IMR-90 (cell line): ENCODE measurements around the gene CIART. TPM values are rescaled to one million over a fixed set of nuclear protein-coding genes. Genes with fewer than 3 reads are reported as not detected.

Source experiments
- ATAC-seq: fragments of 200-7000 bp; cut with Tn5 transposase; 2 replicates; pipeline ENCODE4 v1.9.1; 2020; ENCODE audit warnings: low read depth, mild to moderate bottlenecking, moderate library complexity
- BruUV-seq: library from RNA; stranded (reverse); fragments of 400-500 nt; replicated peaks from 2 replicates; lab custom pipeline; 2021; lab: Mats Ljungman, UMichigan
- CTCF ChIA-PET: fragments of 300-600 bp; formaldehyde crosslinking; extraction: SDS; loops from one replicate; lab custom pipeline; 2021; ENCODE audit warnings: antibody characterized with exemption; lab: Yijun Ruan, JAX
- POLR2A ChIA-PET: fragments of 300-600 bp; sonication (Branson Sonifier 250); formaldehyde crosslinking; loops from one replicate; lab custom pipeline; 2022; ENCODE audit warnings: antibody characterized with exemption; ENCODE audit not compliant: unreplicated experiment; lab: Charles Lee
- DNase-seq: peaks from one replicate; pipeline ENCODE4 v3.0.0; 2013
- H2AFZ ChIP-seq: replicated peaks from 2 replicates; pipeline ENCODE3; 2013; ENCODE audit warnings: low read length, mild to moderate bottlenecking; ENCODE audit not compliant: poor library complexity
- H2AK5ac ChIP-seq: 2 replicates; pipeline ENCODE4 v1.6.1; 2013; ENCODE audit warnings: low read depth, low read length, inconsistent platforms
- H2AK9ac ChIP-seq: replicated peaks from 2 replicates; pipeline ENCODE3; 2013; ENCODE audit warnings: mild to moderate bottlenecking, low read depth, low read length, moderate library complexity; ENCODE audit not compliant: poor library complexity
- H2BK120ac ChIP-seq: 2 replicates; pipeline ENCODE4 v1.6.1; 2013; ENCODE audit warnings: low read depth, low read length, inconsistent platforms
- H2BK15ac ChIP-seq: 3 replicates; pipeline ENCODE4 v1.6.1; 2013; ENCODE audit warnings: low read depth, low read length, inconsistent platforms
- H2BK20ac ChIP-seq: 2 replicates; pipeline ENCODE4 v1.6.1; 2013; ENCODE audit warnings: low read depth, mild to moderate bottlenecking, inconsistent platforms, low read length, moderate library complexity
- H2BK5ac ChIP-seq: 2 replicates; pipeline ENCODE4 v1.6.1; 2013; ENCODE audit warnings: mild to moderate bottlenecking, low read depth, low read length, inconsistent platforms; ENCODE audit not compliant: poor library complexity, severe bottlenecking
- H3K14ac ChIP-seq: replicated peaks from 2 replicates; pipeline ENCODE4 v1.6.1; 2013; ENCODE audit warnings: low read depth, low read length, inconsistent platforms
- H3K18ac ChIP-seq: 2 replicates; pipeline ENCODE4 v1.6.1; 2013; ENCODE audit warnings: low read depth, low read length, control low read depth
- H3K23ac ChIP-seq: 2 replicates; pipeline ENCODE4 v1.6.1; 2013; ENCODE audit warnings: low read depth, low read length, inconsistent platforms
- H3K27ac ChIP-seq: 2 replicates; pipeline ENCODE4 v1.5.1; 2013; ENCODE audit warnings: mild to moderate bottlenecking, control low read depth, low read length; ENCODE audit not compliant: insufficient read depth
- H3K27me3 ChIP-seq: 2 replicates; pipeline ENCODE4 v1.6.1; 2013; ENCODE audit warnings: low read length; ENCODE audit not compliant: control insufficient read depth, insufficient read depth
- H3K36me3 ChIP-seq: 2 replicates; pipeline ENCODE4 v1.6.1; 2013; ENCODE audit warnings: low read length, mixed read lengths; ENCODE audit not compliant: control insufficient read depth, insufficient read depth
- H3K4ac ChIP-seq: 2 replicates; pipeline ENCODE4 v1.6.1; 2013; ENCODE audit warnings: low read depth, low read length, inconsistent platforms
- H3K4me1 ChIP-seq: 2 replicates; pipeline ENCODE4 v1.6.1; 2013; ENCODE audit warnings: low read length, mixed read lengths; ENCODE audit not compliant: control insufficient read depth, insufficient read depth
- H3K4me2 ChIP-seq: 2 replicates; pipeline ENCODE4 v1.6.1; 2013; ENCODE audit warnings: low read depth, mild to moderate bottlenecking, control low read depth, low read length, moderate library complexity
- H3K4me3 ChIP-seq: 2 replicates; pipeline ENCODE4 v1.5.1; 2013; ENCODE audit warnings: low read depth, mild to moderate bottlenecking, control low read depth, low read length, moderate library complexity; ENCODE audit not compliant: insufficient read depth
- H3K56ac ChIP-seq: 2 replicates; pipeline ENCODE4 v1.6.1; 2013; ENCODE audit warnings: low read length, inconsistent platforms; ENCODE audit not compliant: insufficient read depth; ENCODE audit errors: extremely low read depth
- H3K79me1 ChIP-seq, 2 experiments: 2 replicates each; pipeline ENCODE4 v1.6.1; 2013; ENCODE audit warnings: low read length in 2 of 2, inconsistent platforms in 1 of 2, low read depth in 1 of 2
- H3K9ac ChIP-seq: 2 replicates; pipeline ENCODE4 v1.6.1; 2013; ENCODE audit warnings: low read depth, low read length, control low read depth
- H3K9me1 ChIP-seq: 2 replicates; pipeline ENCODE4 v1.6.1; 2013; ENCODE audit warnings: low read length, inconsistent platforms; ENCODE audit not compliant: insufficient read depth
- H3K9me3 ChIP-seq: 2 replicates; pipeline ENCODE4 v1.6.1; 2013; ENCODE audit warnings: low read length; ENCODE audit not compliant: control insufficient read depth, insufficient read depth
- H4K20me1 ChIP-seq: 2 replicates; pipeline ENCODE4 v1.6.1; 2013; ENCODE audit warnings: low read length, inconsistent platforms; ENCODE audit not compliant: insufficient read depth
- H4K5ac ChIP-seq: 2 replicates; pipeline ENCODE4 v1.6.1; 2013; ENCODE audit warnings: mild to moderate bottlenecking, low read depth, low read length, control low read depth
- H4K8ac ChIP-seq, 2 experiments: 2 replicates each; pipeline ENCODE4 v1.6.1; 2013; ENCODE audit warnings: low read depth in 2 of 2, low read length in 2 of 2, control low read depth in 1 of 2, inconsistent platforms in 1 of 2
- H4K91ac ChIP-seq: 2 replicates; pipeline ENCODE4 v1.6.1; 2013; ENCODE audit warnings: low read depth, low read length, inconsistent platforms; ENCODE audit not compliant: insufficient read depth
- BHLHE40 ChIP-seq: fragments of 150-350 bp; IDR thresholded peaks from 2 replicates; pipeline ENCODE4 v1.6.1; 2016; ENCODE audit warnings: mild to moderate bottlenecking, low read depth, low read length
- CEBPB ChIP-seq: IDR thresholded peaks from 2 replicates; pipeline ENCODE4 v1.6.1; 2012; ENCODE audit warnings: low read depth, low read length, improper control_type of control experiment
- CHD1 ChIP-seq: IDR thresholded peaks from 2 replicates; pipeline ENCODE4 v1.6.1; 2012; ENCODE audit warnings: low read depth, low read length, improper control_type of control experiment
- CTCF ChIP-seq: conservative IDR thresholded peaks from 2 replicates; pipeline ENCODE4 v1.5.1; 2012; ENCODE audit warnings: mild to moderate bottlenecking, low read depth, low read length, improper control_type of control experiment
- ELK1 ChIP-seq: fragments of 150-350 bp; IDR thresholded peaks from 2 replicates; pipeline ENCODE4 v1.6.1; 2016; ENCODE audit warnings: low read depth, mild to moderate bottlenecking, low read length, moderate library complexity, borderline replicate concordance
- FOS ChIP-seq: fragments of 150-350 bp; IDR thresholded peaks from 2 replicates; pipeline ENCODE4 v1.6.1; 2016; ENCODE audit warnings: low read depth, low read length
- MAFK ChIP-seq: IDR thresholded peaks from 2 replicates; pipeline ENCODE4 v1.6.1; 2012; ENCODE audit warnings: low read depth, low read length, improper control_type of control experiment
- MAZ ChIP-seq: IDR thresholded peaks from 2 replicates; pipeline ENCODE4 v1.6.1; 2012; ENCODE audit warnings: low read depth, mild to moderate bottlenecking, low read length, improper control_type of control experiment, moderate library complexity, borderline replicate concordance
- MXI1 ChIP-seq: IDR thresholded peaks from 2 replicates; pipeline ENCODE4 v1.6.1; 2012; ENCODE audit warnings: low read depth, mild to moderate bottlenecking, low read length, moderate library complexity, borderline replicate concordance
- NFE2L2 ChIP-seq: fragments of 150-350 bp; IDR thresholded peaks from 2 replicates; pipeline ENCODE4 v1.6.1; 2016; ENCODE audit warnings: low read depth, mild to moderate bottlenecking, low read length
- POLR2A ChIP-seq: IDR thresholded peaks from 2 replicates; pipeline ENCODE4 v1.6.1; 2012; ENCODE audit warnings: mild to moderate bottlenecking, low read depth, low read length
- RAD21 ChIP-seq: IDR thresholded peaks from 2 replicates; pipeline ENCODE4 v1.6.1; 2012; ENCODE audit warnings: low read length, improper control_type of control experiment
- RCOR1 ChIP-seq: IDR thresholded peaks from 2 replicates; pipeline ENCODE4 v1.6.1; 2012; ENCODE audit warnings: mild to moderate bottlenecking, low read length, improper control_type of control experiment; ENCODE audit not compliant: insufficient replicate concordance
- RFX5 ChIP-seq: IDR thresholded peaks from 2 replicates; pipeline ENCODE4 v1.8.0; 2012; ENCODE audit warnings: low read depth, mild to moderate bottlenecking, low read length, moderate library complexity
- SMC3 ChIP-seq: fragments of 150-350 bp; IDR thresholded peaks from 2 replicates; pipeline ENCODE4 v1.6.1; 2016; ENCODE audit warnings: low read depth, mild to moderate bottlenecking, antibody characterized with exemption, low read length, moderate library complexity
- USF2 ChIP-seq: fragments of 150-350 bp; IDR thresholded peaks from 2 replicates; pipeline ENCODE4 v1.6.1; 2017; ENCODE audit warnings: mild to moderate bottlenecking, antibody characterized with exemption, low read length, low read depth
- WGBS, 2 experiments: methylation state at CpG; one replicate each; pipeline versions ENCODE4 v1.1.5 to v1.1.7; 2013; ENCODE audit warnings: missing lambda C conversion rate in 2 of 2; ENCODE audit not compliant: insufficient read length in 1 of 2; ENCODE audit errors: extremely low coverage in 2 of 2; 5-methylcytosine and 5-hydroxymethylcytosine counted together
- dilution Hi-C: fragments of 300-500 bp; cut with HindIII; formaldehyde crosslinking; loops from one replicate; pipeline ENCODE4 v1.14.3; 2018; ENCODE audit warnings: low sequenced_read_pairs; ENCODE audit not compliant: unreplicated experiment
- in situ Hi-C: fragments of 300-500 bp; cut with MboI; formaldehyde crosslinking; loops from 3 replicates; pipeline ENCODE4 v1.14.3; 2019; ENCODE audit warnings: low sequenced_read_pairs, inconsistent platforms, mixed read lengths
- intact Hi-C: fragments of 100-400 bp; cut with micrococcal nuclease; formaldehyde crosslinking; loops from 2 replicates; pipeline ENCODE4 v1.10.0; 2022
- polyA plus RNA-seq, 3 experiments: library from polyadenylated mRNA; depleted of rRNA; stranded (reverse); fragments of >200 nt; gene quantifications; 2 replicates each; pipeline ENCODE4 v1.2.3, GENCODE V29; 2012; ENCODE audit warnings: low replicate concordance in 1 of 3
- total RNA-seq: library from RNA; depleted of rRNA; stranded (reverse); fragments of >200 nt; gene quantifications from 2 replicates; pipeline ENCODE4 v1.2.3, GENCODE V29; 2012

CIART gene
- total and polyA plus RNA-seq, 2 of the 4 experiments (the other 2 are of a cell fraction) = 16.5 to 18.1 TPM

GRCh38 chr1:150234309-150234565 is 48.1 kb upstream of the CIART start:
- H3K27ac ChIP-seq = peak overlapping the region; percentile 84
- 0% methylated on average over 5 of the region's 9 CpGs; no CpG with 5 or more reads in 1 of the 2 experiments for WGBS, 2 experiments
- H3K4me3 ChIP-seq = peak overlapping the region; percentile 54
- ChIA-PET CTCF (interaction anchor here (0.6 kb wide), 1 partner anchor 13 kb away, joined by 3 read pairs; no protein-coding TSS in a partner anchor), POLR2A (interaction anchor here (0.6 to 0.7 kb wide), 3 partner anchors 12 to 521 kb away, joined by 3 to 11 read pairs (median 9); no protein-coding TSS in a partner anchor)
- H2AFZ ChIP-seq = peak overlapping the region; percentile 80
- H3K56ac ChIP-seq = peak overlapping the region; percentile 81
- DNase-seq (no peak), ATAC-seq (no peak)
- no peaks in the 10 kb centered on the region for H3K36me3 ChIP-seq
- H4K8ac ChIP-seq = peak overlapping the region; percentile 2 to 80; a peak in 3 of 4 replicates
- in situ Hi-C loops = no loop called here
- no TSS peak for BruUV-seq
- no peaks in the 10 kb centered on the region; the same call in 1 of the 2 replicates for H4K20me1 ChIP-seq
- H3K9ac ChIP-seq = peak overlapping the region; percentile 95
- peak overlapping the region; percentile 56; the same call in 1 of the 2 replicates for H3K18ac ChIP-seq
- intact Hi-C loops = no loop called here
- peak overlapping the region; percentile 35 for H2BK120ac ChIP-seq
- H2BK15ac ChIP-seq = no peak overlapping the region; the same call in 2 of the 3 replicates
- H2AK5ac ChIP-seq = peak overlapping the region; percentile 86; the same call in 1 of the 2 replicates
- 0 out of 2 replicates have a peak overlapping the region, but pooled peaks have one; percentile 53 for H2BK20ac ChIP-seq
- H3K9me1 ChIP-seq = no peaks in the 10 kb centered on the region
- H3K23ac ChIP-seq = peak overlapping the region; percentile 99
- TF ChIP-seq CHD1 (no peak), MAZ (no peak), RCOR1 (no peak), BHLHE40 (no peak), CTCF (no peak), SMC3 (no peak), MAFK (no peak), MXI1 (no peak), ELK1 (no peak), RAD21 (no peak), NFE2L2 (no peak), USF2 (no peak), POLR2A (no peak), CEBPB (no peak), FOS (no peak), RFX5 (no peak)
- dilution Hi-C loops = no loop called here
- H4K91ac ChIP-seq = peak overlapping the region; percentile 51; the same call in 1 of the 2 replicates
- H2BK5ac ChIP-seq = peak overlapping the region; percentile 70
- peak overlapping the region; percentile 33; the same call in 1 of the 2 replicates for H4K5ac ChIP-seq
- H3K14ac ChIP-seq = peak overlapping the region; percentile 89
- H3K27me3 ChIP-seq = no peaks in the 10 kb centered on the region
- no peaks in the 10 kb centered on the region for H3K9me3 ChIP-seq
- H3K79me1 ChIP-seq = peaks cover 0 to 31% of the 10 kb centered on the region in 2 experiments; a peak in 2 of 4 replicates
- H3K4me1 ChIP-seq = 0 out of 2 replicates have a peak, but pooled peaks cover 3% of the 10 kb centered on the region
- H3K4me2 ChIP-seq = peak overlapping the region; percentile 81
- H2AK9ac ChIP-seq = peak overlapping the region; percentile 53
- H3K4ac ChIP-seq = peak overlapping the region; percentile 67
